ENCODE measurements around the gene MDFI.

DNA sequence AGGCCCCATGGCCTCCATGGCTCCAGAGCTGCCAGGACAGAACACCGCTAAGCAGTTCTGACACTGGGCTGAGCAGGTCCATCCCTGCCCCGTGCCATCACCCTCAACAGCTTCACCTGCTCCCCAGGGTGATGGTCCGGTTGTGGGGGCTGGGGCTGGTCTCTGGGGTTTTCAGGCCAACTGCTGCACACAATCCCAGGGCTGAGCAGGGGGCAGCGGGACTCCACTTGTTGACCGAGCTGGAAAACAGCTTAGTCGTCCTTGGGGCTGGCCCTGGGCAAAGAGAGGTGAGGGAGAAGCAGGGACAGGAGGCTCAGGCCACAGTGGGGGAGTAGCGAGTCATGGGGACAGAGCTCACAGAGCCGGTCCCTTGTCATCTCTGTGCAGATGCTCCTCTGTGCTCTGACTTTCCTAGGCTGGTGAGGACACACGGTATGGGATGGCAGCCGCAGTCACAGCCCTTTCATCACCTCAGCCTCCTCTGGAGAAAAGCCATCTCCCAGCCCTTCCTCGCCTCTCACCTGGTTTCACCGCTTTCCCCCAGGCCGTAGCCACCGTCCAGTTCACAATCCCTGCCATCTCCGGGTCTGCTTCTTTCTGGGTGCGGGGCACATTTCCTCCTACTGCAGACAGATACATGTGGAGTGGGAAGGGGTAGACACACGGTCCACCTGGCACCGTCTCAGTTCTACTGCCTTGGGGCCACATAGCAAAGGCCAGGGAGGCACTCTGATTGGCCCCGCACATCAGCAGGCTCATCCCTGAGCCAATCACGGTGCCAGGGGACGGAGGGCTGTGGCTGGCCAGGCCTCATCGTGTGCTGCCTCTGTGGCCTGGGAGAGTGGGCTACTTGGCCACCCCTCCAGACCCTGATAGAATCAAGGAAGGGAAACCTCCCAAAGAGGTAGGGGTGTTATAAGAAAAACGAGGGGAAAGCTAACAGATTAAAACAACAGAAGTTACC is 19.1 kb downstream of the MDFI start:
- TF ChIP-seq, protein P1, sequence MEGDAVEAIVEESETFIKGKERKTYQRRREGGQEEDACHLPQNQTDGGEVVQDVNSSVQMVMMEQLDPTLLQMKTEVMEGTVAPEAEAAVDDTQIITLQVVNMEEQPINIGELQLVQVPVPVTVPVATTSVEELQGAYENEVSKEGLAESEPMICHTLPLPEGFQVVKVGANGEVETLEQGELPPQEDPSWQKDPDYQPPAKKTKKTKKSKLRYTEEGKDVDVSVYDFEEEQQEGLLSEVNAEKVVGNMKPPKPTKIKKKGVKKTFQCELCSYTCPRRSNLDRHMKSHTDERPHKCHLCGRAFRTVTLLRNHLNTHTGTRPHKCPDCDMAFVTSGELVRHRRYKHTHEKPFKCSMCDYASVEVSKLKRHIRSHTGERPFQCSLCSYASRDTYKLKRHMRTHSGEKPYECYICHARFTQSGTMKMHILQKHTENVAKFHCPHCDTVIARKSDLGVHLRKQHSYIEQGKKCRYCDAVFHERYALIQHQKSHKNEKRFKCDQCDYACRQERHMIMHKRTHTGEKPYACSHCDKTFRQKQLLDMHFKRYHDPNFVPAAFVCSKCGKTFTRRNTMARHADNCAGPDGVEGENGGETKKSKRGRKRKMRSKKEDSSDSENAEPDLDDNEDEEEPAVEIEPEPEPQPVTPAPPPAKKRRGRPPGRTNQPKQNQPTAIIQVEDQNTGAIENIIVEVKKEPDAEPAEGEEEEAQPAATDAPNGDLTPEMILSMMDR (IDR thresholded peaks at IDR 0.05) = no peak
- TF ChIP-seq POLR2A (IDR thresholded peaks at IDR 0.05) = no peak
